Heart right ventricle (tissue), 16 donors: ENCODE data around the gene SLC4A2. TPM values are rescaled to one million over a fixed set of nuclear protein-coding genes. Genes with fewer than 3 reads are reported as not detected.

Source experiments
- ATAC-seq, 8 donors: fragments of 200-7000 bp; cut with Tn5 transposase; one replicate each; pipeline ENCODE4 v1.9.1; 2020; ENCODE audit warnings: mild to moderate bottlenecking in 8 of 8, moderate library complexity in 8 of 8, moderate number of reproducible peaks in 1 of 8
- DNase-seq, 2 donors: peaks; one replicate each; pipeline ENCODE4 v3.0.0-alpha.2; 2020
- H3K27ac ChIP-seq, 10 donors: fragments of 200-600 bp; sonication (generic) in 2 of 10; one replicate each; pipeline versions ENCODE4 v1.5.0 to v1.8.0; 2020 to 2022; ENCODE audit warnings: mild to moderate bottlenecking in 3 of 10
- H3K27me3 ChIP-seq, 7 donors: fragments of 200-600 bp; one replicate each; pipeline ENCODE4 v1.8.0; 2021 to 2022; ENCODE audit warnings: mild to moderate bottlenecking in 2 of 7
- H3K36me3 ChIP-seq, 9 donors: fragments of 200-600 bp; sonication (generic) in 1 of 9; one replicate each; pipeline versions ENCODE4 v1.5.0 to v1.8.0; 2020 to 2022; ENCODE audit warnings: mild to moderate bottlenecking in 2 of 9
- H3K4me1 ChIP-seq, 9 donors: fragments of 200-600 bp; sonication (generic) in 1 of 9; one replicate each; pipeline versions ENCODE4 v1.5.0 to v1.8.0; 2020 to 2022; ENCODE audit warnings: mild to moderate bottlenecking in 4 of 9
- H3K4me3 ChIP-seq, 10 donors: fragments of 200-600 bp; sonication (generic) in 2 of 10; one replicate each; pipeline versions ENCODE4 v1.5.0 to v1.8.0; 2020 to 2022; ENCODE audit warnings: mild to moderate bottlenecking in 7 of 10, moderate library complexity in 2 of 10
- H3K9me3 ChIP-seq, 11 donors: fragments of 200-600 bp in 10 of 11; sonication (generic) in 2 of 11; one replicate each; pipeline versions ENCODE4 v1.5.0 to v1.8.0; 2013 to 2022; ENCODE audit warnings: mild to moderate bottlenecking in 2 of 11, control low read depth in 1 of 11, moderate library complexity in 1 of 11
- CTCF ChIP-seq, 9 donors: fragments of 200-600 bp; sonication (generic) in 2 of 9; IDR thresholded peaks; one replicate each; pipeline versions ENCODE4 v1.5.0 to v1.8.0; 2021 to 2022; ENCODE audit warnings: antibody characterized with exemption in 9 of 9, mild to moderate bottlenecking in 5 of 9, moderate library complexity in 1 of 9
- WGBS, 2 donors: extraction: QIAGEN DNeasy Blood & Tissue Kit; methylation state at CpG; one replicate each; pipeline ENCODE4 v1.1.7; 2013; ENCODE audit warnings: inconsistent platforms in 1 of 2; 5-methylcytosine and 5-hydroxymethylcytosine counted together
- intact Hi-C, 10 donors: fragments of 100-400 bp; cut with DNase I; formaldehyde crosslinking; loops; one replicate each; pipeline versions ENCODE4 v1.11.1 to v1.14.2; 2022
- polyA plus RNA-seq, 2 donors: library from polyadenylated mRNA; stranded (reverse); fragments of 200-250 nt; gene quantifications; one replicate each; pipeline ENCODE4 v1.2.3, GENCODE V29; 2013
- total RNA-seq, 10 donors: library from RNA; stranded (reverse); fragmentation: NEBNext Ultra II Directional in 3 of 10; extraction: Animal tissue kit (Norgen Biotek cat#: 25700) in 3 of 10; gene quantifications; one replicate each; pipeline versions ENCODE4 v1.2.1 to v1.2.4, GENCODE V29; 2021 to 2023
- donor health status: Arrhythmogenic right ventricular cardiomyopathy.
- donor health status: ischemic (EF 13 %, LVEDD 7.1; RV severe dilation, severe dysfunction).
- donor health status: healthy with polysubstance abuse.
- donor health status: DM: no; HTN: yes; CAD: no.
- donor health status: DM: no; HTN: no; CAD: no.
- donor health status: ischemic (EF 25% LVEDD 6.9; RV normal size, moderate dysfunction).
- donor health status: ischemic (EF 25% LVEDD 5.7; RV mildly dilated, moderate dysfunction).
- donor health status: healthy.
- donor health status: DM: yes; HTN: yes; CAD: no.
- donor health status: Ischemic cardiomyopathy.
- donor health status: ischemic (EF 35%, LVEDD 5.7; RV mildly dilated, moderate dysfunction).
- donor health status: nonischemic (EF 11% LVEDD 7.7; RV severe dilation, severe dysfunction).
- donor health status: DM: yes; HTN: yes; CAD: no.
- donor health status: PGD.
- donor health status: ischemic (EF 29% LVEDD 5.4; RV normal size, mild dysfunction).
- donor health status: nonischemic (EF 23%, LVEDD 6.1; RV moderate dilation, normal function).

The SLC4A2 gene
- total and polyA plus RNA-seq, 12 donors, result 36.0 to 109 (median 54.6) TPM

GRCh38 chr7:151086802-151087244, 27.4 kb downstream of the SLC4A2 start:
- ATAC-seq (no peak), DNase-seq (no peak)
- Histone ChIP-seq H3K27me3 (no peaks in the 10 kb centered on the region), H3K27ac (peak overlapping the region; percentile 81 to 94 (median 89)), H3K4me3 (peak overlapping the region; percentile 69 to 88 (median 78)), H3K4me1 (peaks cover 33 to 72% (median 69%) of the 10 kb centered on the region in 9 donors), H3K36me3 (peaks cover 0 to under 1% (median 0%) of the 10 kb centered on the region in 9 donors), H3K9me3 (no peaks in the 10 kb centered on the region)
- intact Hi-C loops, result loop anchor here in 2 of 10 donors (2.0 kb wide), 3 partner anchors 24 to 58 kb away; partner anchors contain the start of genes ABCB8 (in 1 of the 2) and SLC4A2 (in 1 of the 2)
- WGBS, 2 donors, result 0 to 1% methylated on average over 37 to 42 of the region's 56 CpGs
- TF ChIP-seq CTCF (IDR thresholded peaks at IDR 0.05), result no peak

GRCh38 chr7:151087245-151088018, 28.0 kb downstream of the SLC4A2 start:
- DNase-seq (peak; percentile 54 to 73), ATAC-seq (peak; percentile 36 to 70 (median 46))
- Histone ChIP-seq H3K27ac (peak overlapping the region; percentile 81 to 94 (median 89)), H3K36me3 (peaks cover 0 to 5% (median 0%) of the 10 kb centered on the region in 9 donors), H3K9me3 (no peaks in the 10 kb centered on the region), H3K4me3 (peak overlapping the region; percentile 69 to 88 (median 78)), H3K27me3 (no peaks in the 10 kb centered on the region), H3K4me1 (peaks cover 29 to 72% (median 66%) of the 10 kb centered on the region in 9 donors)
- intact Hi-C loops, result loop anchor here in 2 of 10 donors (2.0 kb wide), 3 partner anchors 23 to 59 kb away; partner anchors contain the start of genes ABCB8 (in 1 of the 2) and SLC4A2 (in 1 of the 2)
- TF ChIP-seq CTCF (IDR thresholded peaks at IDR 0.05), result peak in 8 of 9 donors; percentile 10 to 64 (median 42)
- 1 to 2% methylated on average over 70 of the region's 70 CpGs for WGBS, 2 donors

DNA sequence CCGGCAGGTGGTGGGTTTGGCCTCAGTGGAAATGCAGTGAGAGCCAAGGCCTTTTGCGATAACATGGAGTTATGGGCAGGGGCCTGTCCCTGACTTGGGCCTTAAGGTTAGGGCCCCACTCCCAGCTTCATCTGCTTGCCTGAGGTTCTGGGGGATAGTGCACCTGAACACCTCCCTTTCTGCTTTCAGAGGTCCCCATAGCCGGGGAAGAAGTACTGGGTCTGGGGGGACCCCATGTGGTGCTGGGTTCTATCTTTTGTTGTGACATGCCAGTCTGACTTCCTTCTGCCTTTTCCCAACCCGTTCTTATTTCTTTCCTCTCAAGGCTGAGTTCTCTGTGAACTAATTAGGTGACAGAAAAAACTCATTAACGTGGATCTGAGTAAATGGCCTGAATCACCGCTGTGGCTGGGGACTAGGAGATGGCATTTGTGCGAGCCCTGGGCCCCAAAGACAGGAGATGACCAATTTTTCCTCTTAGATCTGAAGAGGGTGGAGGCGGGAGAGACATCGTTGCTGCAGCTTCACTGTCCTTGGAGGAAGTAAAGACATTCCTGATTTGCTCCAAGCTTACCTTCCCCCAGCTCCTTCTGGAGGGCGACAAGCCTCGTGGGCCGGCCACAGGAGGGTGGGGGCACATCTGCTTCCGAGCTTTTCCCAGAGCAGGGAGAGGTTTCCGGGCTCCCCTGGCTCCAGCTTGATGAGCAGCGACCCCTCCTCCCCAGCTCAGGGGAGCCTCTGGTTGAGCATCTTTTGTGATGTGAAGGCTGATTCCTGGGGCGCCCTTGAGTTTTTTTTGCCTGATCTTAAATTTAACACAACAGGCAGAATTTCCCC, 28.8 kb downstream of the SLC4A2 start:
- H3K9me3 ChIP-seq, result no peaks in the 10 kb centered on the region
- H3K36me3 ChIP-seq, result peaks cover 0 to 10% (median 0%) of the 10 kb centered on the region in 9 donors
- H3K4me3 ChIP-seq, result peak overlapping the region; percentile 69 to 88 (median 78)
- WGBS, 2 donors, result 43 to 51% methylated on average over 16 of the region's 16 CpGs
- intact Hi-C loops, result no loop called here
- TF ChIP-seq CTCF (IDR thresholded peaks at IDR 0.05), result no peak
- peaks cover 26 to 72% (median 62%) of the 10 kb centered on the region in 9 donors for H3K4me1 ChIP-seq
- DNase-seq (no peak), ATAC-seq (peak in 4 of 8 donors; percentile 4 to 28 (median 17))
- no peaks in the 10 kb centered on the region for H3K27me3 ChIP-seq
- peak overlapping the region; percentile 81 to 94 (median 89) for H3K27ac ChIP-seq
